Measurements from ENCODE around the gene RP9.
"Not testable (repeated sequence)": the region's sequence is repeated elsewhere in the genome, so short reads cannot be mapped to it uniquely, and the experiment has no call there.

Gene RP9

DNA sequence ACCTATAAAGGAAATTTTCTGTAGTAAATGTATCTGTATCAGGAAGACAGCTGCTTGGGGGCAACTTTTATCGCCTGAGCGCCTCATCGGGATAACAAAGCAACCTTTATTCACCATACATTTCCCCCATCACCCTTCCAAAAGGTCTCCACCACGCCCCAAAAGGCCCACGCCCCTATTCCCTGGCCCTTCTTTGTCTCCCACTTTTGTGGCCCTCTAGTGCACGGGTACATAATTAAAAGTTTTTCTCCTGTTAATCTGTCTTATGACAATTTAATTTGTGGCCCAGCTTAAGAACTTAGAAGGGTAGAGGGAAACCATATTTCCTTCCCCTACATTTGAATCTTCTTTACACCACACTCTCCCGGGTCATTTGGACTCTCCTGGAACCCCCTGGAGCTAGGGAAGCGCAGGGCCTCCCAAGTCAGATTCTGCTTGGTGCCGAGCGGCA lies 625 bp downstream of the RP9 start:
- peak; percentile 50 for DNase-seq
- in situ Hi-C loops (cut with MboI; ENCODE audit: low pct_unique_long_range_greater_than_20kb, low sequenced_read_pairs) = no loop called here

GRCh38 chr7:33107136-33108066 lies 1.8 kb downstream of the RP9 start:
- in situ Hi-C loops (cut with MboI; ENCODE audit: low pct_unique_long_range_greater_than_20kb, low sequenced_read_pairs) = no loop called here
- peak; percentile 49 for DNase-seq

- DNase-seq = no peak
- in situ Hi-C loops (cut with MboI; ENCODE audit: low pct_unique_long_range_greater_than_20kb, low sequenced_read_pairs) = no loop called here
These were observed 7.3 kb downstream of the RP9 start for GRCh38 chr7:33101906-33102305.

GRCh38 chr7:33100770-33101169 lies 8.4 kb downstream of the RP9 start:
- in situ Hi-C loops (cut with MboI; ENCODE audit: low pct_unique_long_range_greater_than_20kb, low sequenced_read_pairs) = no loop called here
- no peak for DNase-seq

DNA sequence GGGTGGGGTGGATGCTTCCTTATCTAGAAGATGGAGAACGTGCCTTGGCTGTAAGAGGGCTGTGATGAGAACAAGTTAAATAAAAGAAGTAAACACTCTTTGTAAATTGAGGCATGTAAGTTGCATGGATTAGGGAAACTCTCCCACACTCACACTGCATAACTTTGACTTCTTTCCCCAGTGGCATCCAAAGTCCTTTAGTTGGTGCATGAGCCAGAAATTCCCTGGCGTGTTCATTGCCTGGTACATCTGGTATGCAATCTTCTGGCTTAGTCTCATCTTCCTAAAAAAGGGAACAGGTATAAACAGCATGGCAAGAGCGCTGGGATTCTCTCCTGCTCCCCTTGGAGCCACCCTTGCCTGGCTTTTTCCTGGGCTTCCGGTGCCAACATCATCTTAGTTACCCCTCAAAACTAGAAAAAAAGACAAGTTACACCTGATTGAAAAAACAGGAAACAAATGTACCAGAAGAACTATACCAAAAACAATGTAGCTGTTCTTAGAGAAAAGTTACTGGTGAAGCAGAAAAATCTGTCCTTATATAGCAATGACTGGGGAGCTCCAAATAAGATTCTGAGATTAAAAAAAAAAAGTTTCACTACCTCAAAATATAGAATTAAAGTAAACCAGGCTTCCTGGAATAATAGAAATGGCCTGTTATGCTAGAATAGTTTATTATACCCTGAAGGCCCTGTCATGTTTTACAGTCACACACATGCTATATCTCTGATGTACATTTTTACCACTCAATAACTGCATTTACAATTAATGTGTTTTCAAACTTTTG lies 9.9 kb downstream of the RP9 start:
- in situ Hi-C loops (cut with MboI; ENCODE audit: low pct_unique_long_range_greater_than_20kb, low sequenced_read_pairs) = no loop called here
- DNase-seq = no peak

GRCh38 chr7:33094745-33095275 lies 14.4 kb downstream of the RP9 start:
- in situ Hi-C loops (cut with MboI; ENCODE audit: low pct_unique_long_range_greater_than_20kb, low sequenced_read_pairs); DNase-seq: not testable (repeated sequence)

DNA sequence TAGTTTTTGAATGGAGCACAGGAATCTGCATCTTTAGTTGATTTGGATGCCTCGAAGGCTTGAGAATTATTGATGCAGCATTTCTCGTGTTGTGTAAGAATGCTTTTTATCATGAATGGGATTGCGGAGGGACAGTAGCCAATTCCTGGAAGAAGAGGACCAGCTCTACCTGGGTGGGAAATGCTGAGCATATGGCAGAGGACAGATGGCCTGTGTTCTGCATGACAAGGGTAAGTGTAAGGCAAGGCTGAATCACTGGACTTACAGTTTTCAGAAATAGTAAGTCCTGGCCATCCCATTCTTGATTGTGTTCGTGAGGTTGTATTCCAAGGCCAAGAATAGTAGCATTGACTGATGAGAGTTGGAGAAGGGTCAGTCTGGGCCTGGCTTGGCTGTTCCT lies 15.9 kb downstream of the RP9 start:
- no peak for DNase-seq
- in situ Hi-C loops (cut with MboI; ENCODE audit: low pct_unique_long_range_greater_than_20kb, low sequenced_read_pairs) = no loop called here

- in situ Hi-C loops (cut with MboI; ENCODE audit: low pct_unique_long_range_greater_than_20kb, low sequenced_read_pairs) = no loop called here
- DNase-seq = no peak
These were observed 17.5 kb downstream of the RP9 start for GRCh38 chr7:33091641-33092191.

DNA sequence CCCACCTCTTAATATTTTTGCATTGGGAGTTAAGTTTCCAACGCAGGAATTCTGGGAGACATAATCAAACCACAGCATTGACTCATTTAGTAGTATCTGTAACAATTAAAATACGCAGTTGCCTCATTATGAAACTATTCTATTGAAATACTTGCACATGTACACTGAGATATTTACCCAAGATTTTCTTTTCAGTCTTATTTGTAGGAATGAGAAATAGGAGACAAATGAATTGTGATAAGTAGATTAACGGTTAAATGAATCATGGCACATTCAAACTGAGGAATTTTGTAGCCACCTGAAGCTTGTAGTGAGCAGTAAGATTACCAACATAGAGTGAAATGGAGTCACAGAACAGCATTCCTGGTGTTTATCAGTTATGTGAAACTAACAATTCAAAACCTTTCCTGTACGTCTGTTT lies 18.1 kb downstream of the RP9 start:
- no peak for DNase-seq
- in situ Hi-C loops (cut with MboI; ENCODE audit: low pct_unique_long_range_greater_than_20kb, low sequenced_read_pairs) = no loop called here

DNA sequence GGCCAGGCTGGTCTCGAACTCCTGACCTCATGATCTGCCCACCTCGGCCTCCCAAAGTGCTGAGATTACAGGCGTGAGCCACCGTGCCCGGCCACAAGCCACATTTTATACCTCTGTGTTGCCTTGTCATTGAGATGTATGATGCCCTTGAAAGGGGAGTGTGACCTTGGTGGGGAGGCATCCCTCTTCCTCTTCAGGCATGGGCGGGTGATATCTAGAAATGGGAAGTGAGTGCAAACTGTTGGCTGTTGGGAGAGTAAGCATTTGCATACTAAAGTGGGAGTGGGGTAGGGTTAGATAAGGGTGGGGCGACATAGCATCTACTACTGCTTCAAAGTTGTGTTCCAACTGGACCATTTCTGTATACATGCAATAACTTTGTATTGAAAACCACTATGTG lies 20.1 kb downstream of the RP9 start:
- in situ Hi-C loops (cut with MboI; ENCODE audit: low pct_unique_long_range_greater_than_20kb, low sequenced_read_pairs) = no loop called here
- DNase-seq = no peak

DNA sequence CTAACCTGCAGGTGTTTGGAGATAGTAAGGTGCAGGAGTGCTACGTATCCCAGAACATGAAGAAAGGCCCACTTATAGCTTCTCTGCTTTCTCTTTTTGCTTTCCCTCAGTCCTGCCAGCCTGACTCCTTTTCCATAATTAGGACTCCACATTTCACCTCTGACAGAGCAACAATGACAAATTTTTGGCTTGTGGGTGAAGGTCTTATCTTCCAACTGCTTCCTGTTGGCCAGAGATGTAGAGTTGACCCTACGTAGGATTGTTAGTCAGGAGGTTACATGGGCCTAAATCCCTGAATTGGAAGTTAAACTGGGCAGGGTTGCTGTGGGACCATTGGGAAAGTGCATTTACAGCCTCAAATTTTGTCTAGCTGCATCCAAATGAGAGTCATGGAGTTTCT lies 21.3 kb downstream of the RP9 start:
- in situ Hi-C loops (cut with MboI; ENCODE audit: low pct_unique_long_range_greater_than_20kb, low sequenced_read_pairs) = no loop called here
- no peak for DNase-seq

- no peak for DNase-seq
- in situ Hi-C loops (cut with MboI; ENCODE audit: low pct_unique_long_range_greater_than_20kb, low sequenced_read_pairs) = no loop called here
These were observed 21.8 kb downstream of the RP9 start for GRCh38 chr7:33087356-33087755.

GRCh38 chr7:33079763-33080690 lies 29.2 kb downstream of the RP9 start:
- DNase-seq = no peak
- in situ Hi-C loops (cut with MboI; ENCODE audit: low pct_unique_long_range_greater_than_20kb, low sequenced_read_pairs) = no loop called here

GRCh38 chr7:33079096-33079495 lies 30.1 kb downstream of the RP9 start:
- in situ Hi-C loops (cut with MboI; ENCODE audit: low pct_unique_long_range_greater_than_20kb, low sequenced_read_pairs) = no loop called here
- no peak for DNase-seq

DNA sequence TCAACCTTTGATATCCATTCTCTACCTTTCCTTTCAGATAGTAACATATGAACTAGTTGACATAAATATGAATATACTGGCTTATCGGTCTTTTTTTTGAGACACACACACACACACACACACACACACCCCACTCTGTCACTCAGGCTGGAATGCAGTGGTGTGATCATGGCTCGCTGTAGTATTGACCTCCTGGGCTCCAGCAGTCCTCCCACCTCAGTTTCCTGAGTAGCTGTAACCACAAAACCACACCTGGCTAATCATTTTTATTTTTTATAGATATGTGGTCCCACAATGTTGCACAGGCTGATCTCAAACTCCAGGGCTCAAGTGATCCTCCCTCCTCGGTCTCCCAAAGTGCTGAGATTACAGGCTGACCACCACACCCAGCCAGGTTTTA lies 32.5 kb downstream of the RP9 start:
- in situ Hi-C loops (cut with MboI; ENCODE audit: low pct_unique_long_range_greater_than_20kb, low sequenced_read_pairs) = no loop called here

GRCh38 chr7:33075818-33076518 lies 33.2 kb downstream of the RP9 start:
- in situ Hi-C loops (cut with MboI; ENCODE audit: low pct_unique_long_range_greater_than_20kb, low sequenced_read_pairs) = no loop called here
- DNase-seq = no peak

More for the DNA sequence above, 32.5 kb downstream of the RP9 start:
- peak; percentile 20 for DNase-seq

GRCh38 chr7:33073243-33073642 lies 36.0 kb downstream of the RP9 start:
- no peak for DNase-seq
- in situ Hi-C loops (cut with MboI; ENCODE audit: low pct_unique_long_range_greater_than_20kb, low sequenced_read_pairs) = no loop called here

DNA sequence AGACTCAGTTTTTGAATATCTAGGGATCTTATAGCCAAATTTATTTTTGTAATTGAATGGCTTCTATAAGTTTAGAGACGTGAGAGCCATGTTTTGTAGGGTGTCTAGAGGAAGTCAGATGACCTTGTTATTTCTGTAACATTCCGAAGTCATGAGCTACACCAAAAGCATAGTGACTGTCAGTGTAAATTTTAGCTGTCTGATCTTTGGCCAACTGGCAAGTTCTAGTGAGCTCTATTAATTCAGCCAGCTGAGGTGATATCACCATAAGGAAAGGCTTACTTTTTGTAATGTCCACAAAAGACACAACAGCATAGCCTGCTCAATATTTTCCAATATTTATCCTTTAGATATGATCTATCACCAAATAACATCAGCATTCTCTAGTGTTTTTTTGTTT lies 36.7 kb downstream of the RP9 start:
- in situ Hi-C loops (cut with MboI; ENCODE audit: low pct_unique_long_range_greater_than_20kb, low sequenced_read_pairs) = no loop called here
- no peak for DNase-seq

All from KBM-7 (cell line).